Neural crest cell (in vitro differentiated cells): ENCODE results near the gene ENHO. TPM values are rescaled to one million over a fixed set of nuclear protein-coding genes. Genes with fewer than 3 reads are reported as not detected.

ENCODE experiments used
- DNase-seq: peaks from one replicate; pipeline ENCODE4 v3.0.0; 2021; ENCODE audit warnings: low read depth, mixed read lengths, low spot score
- H3K27ac Mint-ChIP-seq: one replicate; pipeline ENCODE4 v1.8.0; 2021; ENCODE audit warnings: mild to moderate bottlenecking, mixed read lengths; ENCODE audit not compliant: unreplicated experiment
- H3K27me3 Mint-ChIP-seq: 2 replicates; pipeline ENCODE4 v1.8.0; 2021; ENCODE audit warnings: low read depth, mild to moderate bottlenecking, mixed read lengths
- H3K36me3 Mint-ChIP-seq: 2 replicates; pipeline ENCODE4 v1.8.0; 2021; ENCODE audit warnings: low read depth, mild to moderate bottlenecking, mixed read lengths
- H3K4me1 Mint-ChIP-seq: 2 replicates; pipeline ENCODE4 v1.8.0; 2021; ENCODE audit warnings: mixed read lengths
- H3K4me3 Mint-ChIP-seq: one replicate; pipeline ENCODE4 v1.8.0; 2021; ENCODE audit warnings: mild to moderate bottlenecking, mixed read lengths
- H3K9me3 Mint-ChIP-seq: 2 replicates; pipeline ENCODE4 v1.8.0; 2021; ENCODE audit warnings: mixed read lengths
- CTCF ChIP-seq: fragments of 200-600 bp; sonication (generic); conservative IDR thresholded peaks from 2 replicates; pipeline ENCODE4 v1.5.0; 2021; ENCODE audit warnings: antibody characterized with exemption, mild to moderate bottlenecking
- total RNA-seq: library from RNA; stranded (reverse); gene quantifications from 2 replicates; pipeline ENCODE4 v1.2.1, GENCODE V29; 2021

Gene ENHO
- total RNA-seq, 1 donor from 2014 or later, result 13.2 TPM

DNA sequence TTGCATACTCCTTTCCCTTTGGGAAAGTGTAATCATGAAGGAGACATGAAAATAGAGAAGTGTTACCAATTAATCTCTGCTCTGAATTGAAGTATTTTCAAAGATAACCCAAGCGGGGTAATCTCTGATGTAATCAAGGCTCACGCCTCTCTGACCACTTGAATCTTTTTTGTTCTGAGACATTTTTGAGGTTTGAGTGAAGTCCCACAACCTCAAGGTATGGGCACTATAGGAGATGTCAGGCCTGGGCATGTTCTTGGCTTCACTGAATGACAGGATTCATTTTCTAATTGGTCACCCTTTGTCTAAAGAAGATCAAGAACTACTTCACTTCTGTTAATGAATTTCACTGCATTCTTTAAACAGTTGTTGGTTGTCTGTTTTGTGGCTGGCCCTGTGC is 23.7 kb downstream of the ENHO start:
- Mint-ChIP-seq H3K27ac (no peak overlapping the region), H3K9me3 (no peaks in the 10 kb centered on the region), H3K36me3 (no peaks in the 10 kb centered on the region), H3K4me3 (no peak overlapping the region), H3K27me3 (peaks cover 26% of the 10 kb centered on the region), H3K4me1 (peaks cover 21% of the 10 kb centered on the region)
- no peak for TF ChIP-seq CTCF
- DNase-seq, result no peak

DNA sequence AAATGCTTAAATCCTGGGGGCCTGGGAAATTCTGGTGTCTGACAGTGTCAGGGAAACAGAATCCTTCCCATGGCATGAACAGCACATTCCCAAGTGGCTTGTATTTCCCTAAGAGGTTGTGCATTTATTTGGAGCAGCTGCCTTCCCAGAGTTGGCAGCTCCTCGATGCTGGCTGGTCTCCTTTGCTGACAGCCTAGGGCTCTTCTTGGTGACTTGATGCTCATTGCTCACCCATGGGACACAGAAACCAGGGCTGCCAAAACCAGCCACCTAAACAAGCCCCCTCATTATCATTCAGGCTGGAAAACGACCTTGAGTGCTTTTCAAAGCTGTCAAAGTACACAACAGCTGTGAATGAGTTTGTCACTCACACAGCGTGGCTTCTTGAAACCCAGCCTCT is 24.2 kb downstream of the ENHO start:
- Mint-ChIP-seq H3K27ac (no peak overlapping the region), H3K9me3 (no peaks in the 10 kb centered on the region), H3K4me1 (peaks cover 21% of the 10 kb centered on the region), H3K36me3 (no peaks in the 10 kb centered on the region), H3K4me3 (no peak overlapping the region), H3K27me3 (peaks cover 25% of the 10 kb centered on the region)
- no peak for DNase-seq
- TF ChIP-seq CTCF, result no peak

GRCh38 chr9:34496149-34496712 is 26.6 kb downstream of the ENHO start:
- TF ChIP-seq CTCF, result no peak
- no peak overlapping the region for H3K27ac Mint-ChIP-seq
- H3K36me3 Mint-ChIP-seq, result no peaks in the 10 kb centered on the region
- H3K9me3 Mint-ChIP-seq, result no peaks in the 10 kb centered on the region
- peaks cover 21% of the 10 kb centered on the region for H3K4me1 Mint-ChIP-seq
- H3K27me3 Mint-ChIP-seq, result peaks cover 31% of the 10 kb centered on the region
- H3K4me3 Mint-ChIP-seq, result no peak overlapping the region
- DNase-seq, result no peak

DNA sequence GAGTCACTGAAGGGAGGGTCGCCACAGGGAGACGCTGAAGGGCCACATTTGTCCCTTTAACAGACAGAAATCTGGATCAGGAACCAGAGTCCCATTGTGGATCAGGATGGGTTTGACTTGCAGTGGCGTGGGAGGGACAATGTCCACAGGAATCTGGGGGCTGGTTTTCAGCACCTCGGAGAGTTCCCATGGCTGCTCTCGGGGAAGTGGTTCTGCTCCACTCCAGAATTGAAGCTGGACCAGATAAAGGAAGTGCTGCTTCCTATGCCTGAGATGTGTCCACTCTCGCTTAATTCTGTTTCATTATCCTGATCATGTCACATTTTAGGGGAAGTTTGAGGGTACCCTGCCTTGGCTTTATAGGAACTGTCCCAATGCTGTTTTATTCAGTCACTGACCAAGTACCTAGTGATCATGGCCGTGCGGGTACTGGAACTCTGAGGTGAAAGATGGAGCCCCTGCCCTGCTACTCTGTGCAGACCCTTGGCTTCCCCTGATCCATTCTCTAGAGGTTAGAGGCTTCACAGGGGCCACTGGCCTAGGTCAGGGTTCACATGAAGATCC is 28.7 kb downstream of the ENHO start:
- no peak for TF ChIP-seq CTCF

GRCh38 chr9:34492051-34492450 is 30.7 kb downstream of the ENHO start:
- Mint-ChIP-seq H3K9me3 (no peaks in the 10 kb centered on the region), H3K4me1 (no peaks in the 10 kb centered on the region), H3K4me3 (no peak overlapping the region), H3K27ac (no peak overlapping the region), H3K36me3 (no peaks in the 10 kb centered on the region), H3K27me3 (peaks cover 27% of the 10 kb centered on the region)
- no peak for DNase-seq
- TF ChIP-seq CTCF, result no peak

More for the DNA sequence above, 28.7 kb downstream of the ENHO start:
- no peaks in the 10 kb centered on the region for H3K9me3 Mint-ChIP-seq
- peaks cover 21% of the 10 kb centered on the region for H3K27me3 Mint-ChIP-seq
- no peaks in the 10 kb centered on the region for H3K36me3 Mint-ChIP-seq
- peaks cover 14% of the 10 kb centered on the region for H3K4me1 Mint-ChIP-seq
- peak; percentile 63 for DNase-seq
- no peak overlapping the region for H3K27ac Mint-ChIP-seq
- no peak overlapping the region for H3K4me3 Mint-ChIP-seq
